Neural cell (in vitro differentiated cells): ENCODE data around the gene HPSE2.

ENCODE experiments used
- CTCF ChIP-seq: fragments of 450-650 bp; IDR thresholded peaks from 2 replicates; pipeline ENCODE4 v1.5.1; 2014; ENCODE audit warnings: antibody characterized with exemption, mild to moderate bottlenecking, moderate library complexity; ENCODE audit not compliant: poor library complexity, severe bottlenecking
- REST ChIP-seq: IDR thresholded peaks from 2 replicates; pipeline ENCODE4 v1.6.1; 2012; ENCODE audit warnings: borderline replicate concordance

GRCh38 chr10:98418665-98419468 lies 816.8 kb downstream of the HPSE2 start:
- no peak for TF ChIP-seq REST
- no peak for TF ChIP-seq CTCF
